ENCODE data around the gene DTNB. TPM values are rescaled to one million over a fixed set of nuclear protein-coding genes. Genes with fewer than 3 reads are reported as not detected.

The DTNB gene
- polyA plus RNA-seq, 1 of the 3 experiments (the other 2 are of a cell fraction), result 15.3 TPM

GRCh38 chr2:25409044-25409443, 264.3 kb downstream of the DTNB start:
- no peak overlapping the region for H3K4me2 ChIP-seq
- H3K79me2 ChIP-seq (ENCODE audit: insufficient read depth), result no peaks in the 10 kb centered on the region
- H3K27ac ChIP-seq (ENCODE audit: low read depth in 2 of 2, low read length in 1 of 2), result no peak overlapping the region
- no peaks in the 10 kb centered on the region for H4K20me1 ChIP-seq (ENCODE audit: insufficient read depth)
- no peak for DNase-seq
- H3K9me3 ChIP-seq, result no peaks in the 10 kb centered on the region
- no peaks in the 10 kb centered on the region for H3K27me3 ChIP-seq (ENCODE audit: insufficient read depth)
- no peak overlapping the region for H3K4me3 ChIP-seq (ENCODE audit: low read depth in 2 of 2, low read length in 1 of 2)
- no peak overlapping the region for H3K9ac ChIP-seq
- H3F3A ChIP-seq (replicated peaks; ENCODE audit: insufficient read depth), result no peaks in the 10 kb centered on the region
- TF ChIP-seq, protein P1, sequence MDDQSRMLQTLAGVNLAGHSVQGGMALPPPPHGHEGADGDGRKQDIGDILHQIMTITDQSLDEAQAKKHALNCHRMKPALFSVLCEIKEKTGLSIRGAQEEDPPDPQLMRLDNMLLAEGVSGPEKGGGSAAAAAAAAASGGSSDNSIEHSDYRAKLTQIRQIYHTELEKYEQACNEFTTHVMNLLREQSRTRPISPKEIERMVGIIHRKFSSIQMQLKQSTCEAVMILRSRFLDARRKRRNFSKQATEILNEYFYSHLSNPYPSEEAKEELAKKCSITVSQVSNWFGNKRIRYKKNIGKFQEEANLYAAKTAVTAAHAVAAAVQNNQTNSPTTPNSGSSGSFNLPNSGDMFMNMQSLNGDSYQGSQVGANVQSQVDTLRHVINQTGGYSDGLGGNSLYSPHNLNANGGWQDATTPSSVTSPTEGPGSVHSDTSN (IDR thresholded peaks at IDR 0.05), result no peak
- TF ChIP-seq GABPA (IDR thresholded peaks at IDR 0.05; ENCODE audit: low read depth) (no peak), YY1 (IDR thresholded peaks at IDR 0.05; ENCODE audit: low read depth) (no peak), REST (IDR thresholded peaks at IDR 0.05; ENCODE audit: low read depth, low read length) (no peak), GATA2 (CRISPR knock-in tag; IDR thresholded peaks at IDR 0.05) (no peak), NFIC (IDR thresholded peaks at IDR 0.05; ENCODE audit: borderline replicate concordance) (no peak), FOXM1 (IDR thresholded peaks at IDR 0.05; ENCODE audit: low read depth) (no peak), ELF1 (IDR thresholded peaks at IDR 0.05) (no peak), USF1 (IDR thresholded peaks at IDR 0.05; ENCODE audit: borderline replicate concordance, low read depth) (no peak), TAF1 (IDR thresholded peaks at IDR 0.05; ENCODE audit: borderline replicate concordance, low read depth, low read length) (no peak), IRF3 (IDR thresholded peaks at IDR 0.05; ENCODE audit: low read depth, low read length) (no peak), FOXJ3 (CRISPR knock-in tag; IDR thresholded peaks at IDR 0.05) (no peak), POLR2AphosphoS5 (IDR thresholded peaks at IDR 0.05; ENCODE audit: low read depth, low read length) (no peak), TCF12 (IDR thresholded peaks at IDR 0.05) (no peak), MEF2A (IDR thresholded peaks at IDR 0.05; ENCODE audit: borderline replicate concordance, low read depth) (no peak), RAD21 (IDR thresholded peaks at IDR 0.05; ENCODE audit: low read length) (no peak), TEAD4 (IDR thresholded peaks at IDR 0.05; ENCODE audit: borderline replicate concordance, insufficient read depth) (no peak)
- TF ChIP-seq, protein P2, sequence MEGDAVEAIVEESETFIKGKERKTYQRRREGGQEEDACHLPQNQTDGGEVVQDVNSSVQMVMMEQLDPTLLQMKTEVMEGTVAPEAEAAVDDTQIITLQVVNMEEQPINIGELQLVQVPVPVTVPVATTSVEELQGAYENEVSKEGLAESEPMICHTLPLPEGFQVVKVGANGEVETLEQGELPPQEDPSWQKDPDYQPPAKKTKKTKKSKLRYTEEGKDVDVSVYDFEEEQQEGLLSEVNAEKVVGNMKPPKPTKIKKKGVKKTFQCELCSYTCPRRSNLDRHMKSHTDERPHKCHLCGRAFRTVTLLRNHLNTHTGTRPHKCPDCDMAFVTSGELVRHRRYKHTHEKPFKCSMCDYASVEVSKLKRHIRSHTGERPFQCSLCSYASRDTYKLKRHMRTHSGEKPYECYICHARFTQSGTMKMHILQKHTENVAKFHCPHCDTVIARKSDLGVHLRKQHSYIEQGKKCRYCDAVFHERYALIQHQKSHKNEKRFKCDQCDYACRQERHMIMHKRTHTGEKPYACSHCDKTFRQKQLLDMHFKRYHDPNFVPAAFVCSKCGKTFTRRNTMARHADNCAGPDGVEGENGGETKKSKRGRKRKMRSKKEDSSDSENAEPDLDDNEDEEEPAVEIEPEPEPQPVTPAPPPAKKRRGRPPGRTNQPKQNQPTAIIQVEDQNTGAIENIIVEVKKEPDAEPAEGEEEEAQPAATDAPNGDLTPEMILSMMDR (IDR thresholded peaks at IDR 0.05), result no peak
- CTCF ChIA-PET, result interaction anchor here (0.7 to 3.0 kb wide), 3 partner anchors 8 to 33 kb away, joined by 3 to 9 read pairs (median 6); no protein-coding TSS in a partner anchor
- H3K4me1 ChIP-seq (ENCODE audit: control insufficient read depth in 1 of 2, insufficient read depth in 2 of 2, low read depth in 1 of 2, low read length in 1 of 2), result no peaks in the 10 kb centered on the region
- H3K9me2 ChIP-seq, result no peaks in the 10 kb centered on the region
- 94% methylated on average over 1 of the region's 1 CpG for WGBS (ENCODE audit: low lambda C conversion rate)
- no peak overlapping the region for H2AFZ ChIP-seq (ENCODE audit: low read depth)
- POLR2A ChIA-PET, result no interaction called here
- H3K36me3 ChIP-seq (replicated peaks in 1 of 2; ENCODE audit: control insufficient read depth in 1 of 2, insufficient read depth in 2 of 2, low read length in 1 of 2), result no peaks in the 10 kb centered on the region

All from SK-N-SH (cell line).